ENCODE data around the gene OSCP1. TPM values are rescaled to one million over a fixed set of nuclear protein-coding genes. Genes with fewer than 3 reads are reported as not detected.

The OSCP1 gene
- total RNA-seq, 1 donor from 2014 or later = 0.59 TPM

GRCh38 chr1:36401602-36402503 is 48.4 kb downstream of the OSCP1 start:
- no peak overlapping the region for H3K4me3 Mint-ChIP-seq (ENCODE audit: low read depth)
- H3K27ac Mint-ChIP-seq = no peak overlapping the region
- no peaks in the 10 kb centered on the region for H3K27me3 Mint-ChIP-seq (ENCODE audit: low read depth)
- no peak for DNase-seq (ENCODE audit: low spot score)
- no peaks in the 10 kb centered on the region for H3K9me3 Mint-ChIP-seq
- peaks cover 9% of the 10 kb centered on the region for H3K36me3 Mint-ChIP-seq (ENCODE audit: low read depth)
- H3K4me1 Mint-ChIP-seq (ENCODE audit: low read depth) = peaks cover 13% of the 10 kb centered on the region
- intact Hi-C loops (cut with micrococcal nuclease) = no loop called here

- intact Hi-C loops (cut with micrococcal nuclease) = no loop called here
- no peak for DNase-seq (ENCODE audit: low spot score)
- no peaks in the 10 kb centered on the region for H3K27me3 Mint-ChIP-seq (ENCODE audit: low read depth)
- no peaks in the 10 kb centered on the region for H3K9me3 Mint-ChIP-seq
- peaks cover 17% of the 10 kb centered on the region for H3K4me1 Mint-ChIP-seq (ENCODE audit: low read depth)
- H3K4me3 Mint-ChIP-seq (ENCODE audit: low read depth) = peak overlapping the region; percentile 26
- peaks cover 12% of the 10 kb centered on the region for H3K36me3 Mint-ChIP-seq (ENCODE audit: low read depth)
- H3K27ac Mint-ChIP-seq = peak overlapping the region; percentile 33
Measured at GRCh38 chr1:36400825-36401601, 49.2 kb downstream of the OSCP1 start.

- Mint-ChIP-seq H3K27ac (no peak overlapping the region), H3K36me3 (ENCODE audit: low read depth) (peaks cover 12% of the 10 kb centered on the region), H3K27me3 (ENCODE audit: low read depth) (no peaks in the 10 kb centered on the region), H3K4me3 (ENCODE audit: low read depth) (no peak overlapping the region), H3K9me3 (no peaks in the 10 kb centered on the region), H3K4me1 (ENCODE audit: low read depth) (peaks cover 17% of the 10 kb centered on the region)
- DNase-seq (ENCODE audit: low spot score) = no peak
- intact Hi-C loops (cut with micrococcal nuclease) = no loop called here
Measured at GRCh38 chr1:36400514-36400824, 49.8 kb downstream of the OSCP1 start.

- DNase-seq (ENCODE audit: low spot score) = no peak
- intact Hi-C loops (cut with micrococcal nuclease) = loop anchor here (2.0 to 5.0 kb wide), 2 partner anchors 22 to 64 kb away; partner anchors contain the start of gene MRPS15
- no peaks in the 10 kb centered on the region for H3K27me3 Mint-ChIP-seq (ENCODE audit: low read depth)
- H3K4me3 Mint-ChIP-seq (ENCODE audit: low read depth) = peak overlapping the region; percentile 99
- peaks cover 19% of the 10 kb centered on the region for H3K4me1 Mint-ChIP-seq (ENCODE audit: low read depth)
- peak overlapping the region; percentile 100 for H3K27ac Mint-ChIP-seq
- H3K36me3 Mint-ChIP-seq (ENCODE audit: low read depth) = peaks cover 17% of the 10 kb centered on the region
- no peaks in the 10 kb centered on the region for H3K9me3 Mint-ChIP-seq
Measured at GRCh38 chr1:36398370-36398977, 51.8 kb downstream of the OSCP1 start.

DNA sequence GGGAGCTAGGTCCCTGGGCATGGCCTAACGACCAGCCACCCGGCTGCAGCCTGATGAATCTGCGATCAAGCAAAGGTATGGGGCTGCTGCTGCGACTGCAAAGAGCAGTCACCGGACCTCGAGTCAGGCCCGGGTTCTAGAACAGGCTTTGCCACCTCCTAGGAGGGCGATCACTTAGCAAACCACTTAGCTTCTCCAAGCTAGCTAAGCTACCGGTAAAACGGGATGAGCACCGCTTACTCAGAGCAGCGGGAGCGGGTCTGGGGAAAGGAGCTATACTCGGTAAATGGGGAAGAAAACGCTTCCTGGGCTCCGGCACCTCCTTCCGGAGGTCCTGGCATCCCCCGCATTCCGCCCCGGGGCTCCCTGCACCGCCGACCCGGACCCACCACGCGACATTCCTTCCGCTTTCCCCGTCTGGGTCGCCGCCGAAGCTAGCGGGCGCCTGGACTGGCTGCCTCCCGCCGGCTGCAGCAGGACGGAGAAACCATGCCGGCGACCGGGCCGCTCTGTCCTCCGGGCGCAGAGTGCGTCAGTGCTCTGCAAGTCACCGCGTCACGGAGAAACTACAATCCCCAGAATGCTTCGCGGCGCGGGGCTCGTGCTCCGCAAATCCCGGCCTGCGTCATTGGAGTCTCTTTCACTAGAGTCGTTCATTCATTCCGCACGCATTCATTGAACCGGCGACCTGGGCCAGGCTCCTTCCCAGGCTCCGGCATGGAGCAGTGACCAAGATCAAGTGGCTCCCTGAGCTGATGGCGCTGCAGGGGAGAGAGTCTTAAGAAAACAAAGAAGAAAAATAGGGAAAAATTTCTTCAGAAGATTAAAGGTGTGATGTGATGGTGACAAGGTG is 52.6 kb downstream of the OSCP1 start, which contains the start of gene LSM10:
LSM10 (minus strand) TSS at position 531 of the 853 bp plus-strand sequence. CDS start 3,779 bp downstream, outside the sequence.
- peaks cover 25% of the 10 kb centered on the region for H3K36me3 Mint-ChIP-seq (ENCODE audit: low read depth)
- DNase-seq (ENCODE audit: low spot score) = peak; percentile 86
- H3K9me3 Mint-ChIP-seq = no peaks in the 10 kb centered on the region
- intact Hi-C loops (cut with micrococcal nuclease) = loop anchor here (1.0 to 5.0 kb wide), 3 partner anchors 11 to 65 kb away; partner anchors contain the start of gene MRPS15
- peaks cover 19% of the 10 kb centered on the region for H3K4me1 Mint-ChIP-seq (ENCODE audit: low read depth)
- peak within 1 kb of the TSS; percentile 100 for H3K27ac Mint-ChIP-seq
- no peaks in the 10 kb centered on the region for H3K27me3 Mint-ChIP-seq (ENCODE audit: low read depth)
- peak within 1 kb of the TSS; percentile 99 for H3K4me3 Mint-ChIP-seq (ENCODE audit: low read depth)

GRCh38 chr1:36397083-36397377 is 53.2 kb downstream of the OSCP1 start:
- no peak for DNase-seq (ENCODE audit: low spot score)
- no peaks in the 10 kb centered on the region for H3K9me3 Mint-ChIP-seq

GRCh38 chr1:36396359-36396758 is 53.9 kb downstream of the OSCP1 start:
- H3K4me3 Mint-ChIP-seq (ENCODE audit: low read depth) = peak overlapping the region; percentile 99

More at GRCh38 chr1:36397083-36397377, 53.2 kb downstream of the OSCP1 start:
- Mint-ChIP-seq H3K4me1 (ENCODE audit: low read depth) (peaks cover 19% of the 10 kb centered on the region), H3K4me3 (ENCODE audit: low read depth) (peak overlapping the region; percentile 99), H3K27ac (peak overlapping the region; percentile 100), H3K36me3 (ENCODE audit: low read depth) (peaks cover 28% of the 10 kb centered on the region), H3K27me3 (ENCODE audit: low read depth) (no peaks in the 10 kb centered on the region)
- intact Hi-C loops (cut with micrococcal nuclease) = loop anchor here (1.0 to 5.0 kb wide), 2 partner anchors 11 to 65 kb away; partner anchors contain the start of gene MRPS15

GRCh38 chr1:36393686-36394085 is 56.6 kb downstream of the OSCP1 start:
- DNase-seq (ENCODE audit: low spot score) = no peak
- Mint-ChIP-seq H3K36me3 (ENCODE audit: low read depth) (peaks cover 49% of the 10 kb centered on the region), H3K9me3 (no peaks in the 10 kb centered on the region), H3K4me3 (ENCODE audit: low read depth) (no peak overlapping the region), H3K27me3 (ENCODE audit: low read depth) (no peaks in the 10 kb centered on the region), H3K4me1 (ENCODE audit: low read depth) (peaks cover 18% of the 10 kb centered on the region), H3K27ac (no peak overlapping the region)
- intact Hi-C loops (cut with micrococcal nuclease) = no loop called here

More at GRCh38 chr1:36396359-36396758, 53.9 kb downstream of the OSCP1 start:
- H3K9me3 Mint-ChIP-seq = no peaks in the 10 kb centered on the region
- H3K4me1 Mint-ChIP-seq (ENCODE audit: low read depth) = peaks cover 19% of the 10 kb centered on the region
- H3K27ac Mint-ChIP-seq = peak overlapping the region; percentile 42
- DNase-seq (ENCODE audit: low spot score) = no peak
- intact Hi-C loops (cut with micrococcal nuclease) = loop anchor here (5.0 kb wide), 1 partner anchor 66 kb away; the partner anchor contains the start of gene MRPS15
- no peaks in the 10 kb centered on the region for H3K27me3 Mint-ChIP-seq (ENCODE audit: low read depth)
- peaks cover 30% of the 10 kb centered on the region for H3K36me3 Mint-ChIP-seq (ENCODE audit: low read depth)

GRCh38 chr1:36392836-36393235 is 57.4 kb downstream of the OSCP1 start:
- no peak overlapping the region for H3K4me3 Mint-ChIP-seq (ENCODE audit: low read depth)
- H3K9me3 Mint-ChIP-seq = no peaks in the 10 kb centered on the region
- DNase-seq (ENCODE audit: low spot score) = no peak
- peaks cover 47% of the 10 kb centered on the region for H3K36me3 Mint-ChIP-seq (ENCODE audit: low read depth)
- no peak overlapping the region for H3K27ac Mint-ChIP-seq
- intact Hi-C loops (cut with micrococcal nuclease) = no loop called here
- no peaks in the 10 kb centered on the region for H3K27me3 Mint-ChIP-seq (ENCODE audit: low read depth)
- peaks cover 14% of the 10 kb centered on the region for H3K4me1 Mint-ChIP-seq (ENCODE audit: low read depth)

DNA sequence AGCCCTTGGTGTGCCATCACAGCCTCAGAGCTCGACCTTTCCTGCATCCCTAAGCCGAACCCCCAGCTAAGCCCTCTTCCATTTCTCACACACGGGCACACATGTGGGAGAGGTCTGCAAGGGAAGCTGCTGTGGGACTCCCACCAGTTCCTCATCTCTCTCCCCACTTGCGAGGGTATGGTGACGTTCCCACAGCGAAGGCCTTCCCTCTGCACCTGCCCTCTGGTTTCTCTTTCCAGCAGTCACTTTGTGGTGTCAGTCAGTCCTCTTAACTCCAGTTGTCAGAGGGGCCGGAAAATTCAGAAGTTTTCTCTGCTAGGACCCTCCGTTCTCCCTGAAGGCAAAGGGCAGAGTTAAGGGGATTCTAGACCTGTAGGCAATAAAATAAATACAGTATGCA is 59.0 kb downstream of the OSCP1 start:
- Mint-ChIP-seq H3K27me3 (ENCODE audit: low read depth) (no peaks in the 10 kb centered on the region), H3K4me1 (ENCODE audit: low read depth) (peaks cover 18% of the 10 kb centered on the region), H3K36me3 (ENCODE audit: low read depth) (peaks cover 44% of the 10 kb centered on the region), H3K9me3 (no peaks in the 10 kb centered on the region), H3K4me3 (ENCODE audit: low read depth) (no peak overlapping the region), H3K27ac (no peak overlapping the region)
- intact Hi-C loops (cut with micrococcal nuclease) = no loop called here
- no peak for DNase-seq (ENCODE audit: low spot score)

GRCh38 chr1:36390411-36390810 is 59.8 kb downstream of the OSCP1 start:
- H3K4me1 Mint-ChIP-seq (ENCODE audit: low read depth) = peaks cover 16% of the 10 kb centered on the region
- DNase-seq (ENCODE audit: low spot score) = no peak
- no peak overlapping the region for H3K27ac Mint-ChIP-seq
- H3K9me3 Mint-ChIP-seq = no peaks in the 10 kb centered on the region
- peaks cover 42% of the 10 kb centered on the region for H3K36me3 Mint-ChIP-seq (ENCODE audit: low read depth)
- intact Hi-C loops (cut with micrococcal nuclease) = no loop called here
- no peak overlapping the region for H3K4me3 Mint-ChIP-seq (ENCODE audit: low read depth)
- no peaks in the 10 kb centered on the region for H3K27me3 Mint-ChIP-seq (ENCODE audit: low read depth)

- intact Hi-C loops (cut with micrococcal nuclease) = loop anchor here (5.0 to 10.0 kb wide), 4 partner anchors 32 to 1085 kb away; partner anchors contain the start of genes SH3D21 and ZC3H12A
- peaks cover 40% of the 10 kb centered on the region for H3K36me3 Mint-ChIP-seq (ENCODE audit: low read depth)
- DNase-seq (ENCODE audit: low spot score) = no peak
- H3K27me3 Mint-ChIP-seq (ENCODE audit: low read depth) = no peaks in the 10 kb centered on the region
- H3K27ac Mint-ChIP-seq = no peak overlapping the region
- H3K9me3 Mint-ChIP-seq = no peaks in the 10 kb centered on the region
- H3K4me3 Mint-ChIP-seq (ENCODE audit: low read depth) = no peak overlapping the region
- H3K4me1 Mint-ChIP-seq (ENCODE audit: low read depth) = peaks cover 15% of the 10 kb centered on the region
Measured at GRCh38 chr1:36389999-36390398, 60.3 kb downstream of the OSCP1 start.
